ENCODE measurements around the gene ZMYM2. TPM values are rescaled to one million over a fixed set of nuclear protein-coding genes. Genes with fewer than 3 reads are reported as not detected.

Gene ZMYM2
- total and polyA plus RNA-seq, 2 of the 13 experiments (the other 11 are each of a cell fraction or from before 2014, with no cell fraction given) = 22.4 to 40.8 TPM

DNA sequence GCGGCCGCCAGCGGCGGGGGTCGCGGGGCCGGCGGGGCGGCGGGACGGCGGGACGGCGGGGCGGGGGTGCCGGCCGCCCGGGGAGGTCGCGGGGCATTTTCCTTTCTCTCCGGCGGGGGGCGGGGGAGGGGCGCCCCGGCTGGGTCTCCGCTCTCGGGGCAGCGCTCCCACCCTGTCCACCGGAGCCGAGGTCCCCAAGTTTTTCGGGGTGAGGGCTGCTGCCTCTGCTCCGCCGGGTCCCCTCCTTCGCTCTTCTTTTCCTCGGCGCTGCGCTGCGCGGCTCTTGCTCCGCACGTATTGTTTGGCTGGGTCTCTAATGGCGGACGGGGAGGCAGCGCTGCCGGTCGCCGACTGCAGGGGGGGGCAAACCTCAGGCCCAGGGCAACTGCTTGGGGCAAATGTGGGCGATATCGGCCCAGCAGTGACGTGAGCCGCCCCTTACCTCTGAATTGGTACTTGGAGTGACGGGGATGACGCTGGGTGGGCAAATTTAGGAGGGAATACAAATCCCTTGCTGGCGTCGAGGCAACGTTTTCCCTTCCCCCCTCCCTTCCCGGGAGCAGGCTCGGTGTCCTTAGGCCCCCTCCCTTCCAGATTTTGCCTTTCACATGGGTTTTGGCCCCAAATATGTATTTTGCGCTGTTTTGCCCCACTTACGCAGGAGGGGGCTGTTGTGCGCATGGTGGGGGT is 759 bp downstream of the ZMYM2 start:
- DNase-seq (ENCODE audit: low spot score) = peak; percentile 27
- Histone ChIP-seq H4K20me1 (ENCODE audit: insufficient read depth, low read length) (peaks cover 26% of the 10 kb centered on the region), H3K4me1 (ENCODE audit: insufficient read depth, low read length) (peaks cover 28% of the 10 kb centered on the region), H3K4me2 (ENCODE audit: low read depth, low read length) (peak overlapping the region; percentile 91), H3K36me3 (replicated peaks in 1 of 2; ENCODE audit: control insufficient read depth in 1 of 2, insufficient read depth in 2 of 2, low read length in 2 of 2) (peaks cover 0 to 14% of the 10 kb centered on the region in 2 experiments; a peak in 1 of 5 replicates), H2AFZ (ENCODE audit: low read length) (no peak overlapping the region), H3K4me3 (replicated peaks in 1 of 3; ENCODE audit: insufficient read depth in 1 of 3, low read depth in 2 of 3, low read length in 3 of 3) (peak overlapping the region; percentile 75 to 97 (median 96)), H3K27me3 (ENCODE audit: control insufficient read depth in 1 of 2, insufficient read depth in 2 of 2, low read length in 2 of 2) (no peaks in the 10 kb centered on the region; a peak in 2 of 5 replicates), H3K27ac (ENCODE audit: extremely low read length, insufficient read depth, low read length) (peak overlapping the region; percentile 81), H3K79me2 (ENCODE audit: insufficient read depth, low read length) (peaks cover 44% of the 10 kb centered on the region), H3K9ac (ENCODE audit: insufficient read depth, low read depth, low read length) (peak overlapping the region; percentile 85), H3K9me3 (ENCODE audit: low read length) (no peaks in the 10 kb centered on the region)
- no TSS peak for BruUV-seq (replicated peaks)
- in situ Hi-C loops (cut with HindIII; ENCODE audit: extremely low pct_ligation_motif_present, low pct_unique_long_range_greater_than_20kb) = no loop called here
- intact Hi-C loops (cut with micrococcal nuclease; ENCODE audit: unreplicated experiment) = loop anchor here (5.0 kb wide), 1 partner anchor 177 kb away; the partner anchor contains the start of gene PSPC1
- peak; percentile 22 for ATAC-seq
- CTCF ChIA-PET (ENCODE audit: low intra/inter-chr PET ratio, low total read pairs) = no interaction called here
- FAIRE-seq = no peak
- POLR2A ChIA-PET = interaction anchor here (1.0 kb wide), 1 partner anchor 9 kb away, joined by 3 read pairs; no protein-coding TSS in a partner anchor
- WGBS (ENCODE audit: low lambda C conversion rate) = 0% methylated on average over 8 of the region's 61 CpGs
- TF ChIP-seq FOXK1 (CRISPR knock-in tag; IDR thresholded peaks at IDR 0.05; ENCODE audit: borderline replicate concordance, low read depth) (0 out of 2 replicates have a peak, but pooled peaks have one; percentile 15), ZNF274 (CRISPR knock-in tag; IDR thresholded peaks at IDR 0.05) (no peak), ZNF510 (CRISPR knock-in tag; IDR thresholded peaks at IDR 0.05; ENCODE audit: low read depth) (no peak), ZFP90 (CRISPR knock-in tag; IDR thresholded peaks at IDR 0.05; ENCODE audit: borderline replicate concordance) (no peak), RBFOX2 (IDR thresholded peaks at IDR 0.05; ENCODE audit: low read depth, low read length) (peak; percentile 51; the same call in 1 of the 2 replicates), MYC (CRISPR knock-in tag; IDR thresholded peaks at IDR 0.05; ENCODE audit: borderline replicate concordance) (peak; percentile 38; the same call in 1 of the 2 replicates), HNRNPL (IDR thresholded peaks at IDR 0.05; ENCODE audit: low read depth, low read length) (peak; percentile 61; the same call in 1 of the 2 replicates), TP53 (CRISPR knock-in tag; conservative IDR thresholded peaks at IDR 0.05) (no peak), NFYC (CRISPR knock-in tag; IDR thresholded peaks at IDR 0.05) (0 out of 2 replicates have a peak, but pooled peaks have one; percentile 7), SNRNP70 (IDR thresholded peaks at IDR 0.05; ENCODE audit: low read depth, low read length) (no peak), SRSF1 (optimal IDR thresholded peaks at IDR 0.05; ENCODE audit: low read depth, low read length) (peak; percentile 44), TOPORS (CRISPR knock-in tag; IDR thresholded peaks at IDR 0.05) (0 out of 2 replicates have a peak, but pooled peaks have one; percentile 31), CC2D1A (CRISPR knock-in tag; IDR thresholded peaks at IDR 0.05) (no peak), HOXA9 (CRISPR knock-in tag; IDR thresholded peaks at IDR 0.05; ENCODE audit: borderline replicate concordance) (0 out of 2 replicates have a peak, but pooled peaks have one; percentile 24), ZNF674 (CRISPR knock-in tag; IDR thresholded peaks at IDR 0.05; ENCODE audit: low read depth) (no peak)
- TF ChIP-seq, protein P1, sequence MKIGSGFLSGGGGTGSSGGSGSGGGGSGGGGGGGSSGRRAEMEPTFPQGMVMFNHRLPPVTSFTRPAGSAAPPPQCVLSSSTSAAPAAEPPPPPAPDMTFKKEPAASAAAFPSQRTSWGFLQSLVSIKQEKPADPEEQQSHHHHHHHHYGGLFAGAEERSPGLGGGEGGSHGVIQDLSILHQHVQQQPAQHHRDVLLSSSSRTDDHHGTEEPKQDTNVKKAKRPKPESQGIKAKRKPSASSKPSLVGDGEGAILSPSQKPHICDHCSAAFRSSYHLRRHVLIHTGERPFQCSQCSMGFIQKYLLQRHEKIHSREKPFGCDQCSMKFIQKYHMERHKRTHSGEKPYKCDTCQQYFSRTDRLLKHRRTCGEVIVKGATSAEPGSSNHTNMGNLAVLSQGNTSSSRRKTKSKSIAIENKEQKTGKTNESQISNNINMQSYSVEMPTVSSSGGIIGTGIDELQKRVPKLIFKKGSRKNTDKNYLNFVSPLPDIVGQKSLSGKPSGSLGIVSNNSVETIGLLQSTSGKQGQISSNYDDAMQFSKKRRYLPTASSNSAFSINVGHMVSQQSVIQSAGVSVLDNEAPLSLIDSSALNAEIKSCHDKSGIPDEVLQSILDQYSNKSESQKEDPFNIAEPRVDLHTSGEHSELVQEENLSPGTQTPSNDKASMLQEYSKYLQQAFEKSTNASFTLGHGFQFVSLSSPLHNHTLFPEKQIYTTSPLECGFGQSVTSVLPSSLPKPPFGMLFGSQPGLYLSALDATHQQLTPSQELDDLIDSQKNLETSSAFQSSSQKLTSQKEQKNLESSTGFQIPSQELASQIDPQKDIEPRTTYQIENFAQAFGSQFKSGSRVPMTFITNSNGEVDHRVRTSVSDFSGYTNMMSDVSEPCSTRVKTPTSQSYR (CRISPR knock-in tag; IDR thresholded peaks at IDR 0.05; ENCODE audit: borderline replicate concordance) = peak; percentile 15; the same call in 1 of the 2 replicates
- TF ChIP-seq, protein P2, sequence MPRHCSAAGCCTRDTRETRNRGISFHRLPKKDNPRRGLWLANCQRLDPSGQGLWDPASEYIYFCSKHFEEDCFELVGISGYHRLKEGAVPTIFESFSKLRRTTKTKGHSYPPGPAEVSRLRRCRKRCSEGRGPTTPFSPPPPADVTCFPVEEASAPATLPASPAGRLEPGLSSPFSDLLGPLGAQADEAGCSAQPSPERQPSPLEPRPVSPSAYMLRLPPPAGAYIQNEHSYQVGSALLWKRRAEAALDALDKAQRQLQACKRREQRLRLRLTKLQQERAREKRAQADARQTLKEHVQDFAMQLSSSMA (CRISPR knock-in tag; IDR thresholded peaks at IDR 0.05) = 0 out of 2 replicates have a peak, but pooled peaks have one; percentile 6
- TF ChIP-seq, protein P3, sequence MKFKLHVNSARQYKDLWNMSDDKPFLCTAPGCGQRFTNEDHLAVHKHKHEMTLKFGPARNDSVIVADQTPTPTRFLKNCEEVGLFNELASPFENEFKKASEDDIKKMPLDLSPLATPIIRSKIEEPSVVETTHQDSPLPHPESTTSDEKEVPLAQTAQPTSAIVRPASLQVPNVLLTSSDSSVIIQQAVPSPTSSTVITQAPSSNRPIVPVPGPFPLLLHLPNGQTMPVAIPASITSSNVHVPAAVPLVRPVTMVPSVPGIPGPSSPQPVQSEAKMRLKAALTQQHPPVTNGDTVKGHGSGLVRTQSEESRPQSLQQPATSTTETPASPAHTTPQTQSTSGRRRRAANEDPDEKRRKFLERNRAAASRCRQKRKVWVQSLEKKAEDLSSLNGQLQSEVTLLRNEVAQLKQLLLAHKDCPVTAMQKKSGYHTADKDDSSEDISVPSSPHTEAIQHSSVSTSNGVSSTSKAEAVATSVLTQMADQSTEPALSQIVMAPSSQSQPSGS (CRISPR knock-in tag; IDR thresholded peaks at IDR 0.05) = no peak
- TF ChIP-seq, protein P4, sequence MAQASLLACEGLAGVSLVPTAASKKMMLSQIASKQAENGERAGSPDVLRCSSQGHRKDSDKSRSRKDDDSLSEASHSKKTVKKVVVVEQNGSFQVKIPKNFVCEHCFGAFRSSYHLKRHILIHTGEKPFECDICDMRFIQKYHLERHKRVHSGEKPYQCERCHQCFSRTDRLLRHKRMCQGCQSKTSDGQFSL (CRISPR knock-in tag; IDR thresholded peaks at IDR 0.05) = peak; percentile 88
